Measurements from ENCODE around the gene GPR85.
"Not testable (repeated sequence)": the region's sequence is repeated elsewhere in the genome, so short reads cannot be mapped to it uniquely, and the experiment has no call there.

Gene GPR85

DNA sequence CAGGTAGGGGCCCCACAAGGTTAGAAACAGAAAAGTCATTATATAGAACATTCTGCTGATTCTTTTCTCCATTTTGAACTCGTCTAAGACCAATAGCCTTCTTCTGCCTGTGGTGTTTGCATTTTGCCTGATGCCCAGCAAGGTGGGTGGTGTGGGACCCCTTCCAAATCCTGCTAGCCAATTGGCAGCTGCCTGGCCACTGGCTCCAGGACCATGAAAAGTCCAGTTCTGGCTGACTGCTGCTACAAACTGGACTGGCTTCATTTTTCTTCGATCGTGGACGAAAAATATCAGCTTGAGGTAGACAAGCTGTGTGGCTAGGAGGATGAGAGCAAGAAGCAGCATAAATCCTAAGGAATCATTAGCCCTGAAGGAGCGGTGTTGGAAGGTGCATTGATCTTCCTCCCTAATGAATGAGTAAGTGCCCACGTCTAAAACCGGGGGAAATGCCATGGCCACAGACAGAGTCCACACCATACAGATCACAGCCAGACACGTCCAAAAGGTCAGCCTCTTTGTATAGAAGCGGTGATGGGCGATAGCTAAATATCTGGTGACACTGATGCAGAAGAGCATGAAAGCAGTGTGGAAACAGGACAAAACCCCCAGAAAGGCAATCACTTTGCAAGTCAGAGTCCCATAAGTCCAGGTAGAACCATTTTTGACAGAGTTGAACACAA lies 2.7 kb downstream of the GPR85 start:
- no peak for DNase-seq

DNA sequence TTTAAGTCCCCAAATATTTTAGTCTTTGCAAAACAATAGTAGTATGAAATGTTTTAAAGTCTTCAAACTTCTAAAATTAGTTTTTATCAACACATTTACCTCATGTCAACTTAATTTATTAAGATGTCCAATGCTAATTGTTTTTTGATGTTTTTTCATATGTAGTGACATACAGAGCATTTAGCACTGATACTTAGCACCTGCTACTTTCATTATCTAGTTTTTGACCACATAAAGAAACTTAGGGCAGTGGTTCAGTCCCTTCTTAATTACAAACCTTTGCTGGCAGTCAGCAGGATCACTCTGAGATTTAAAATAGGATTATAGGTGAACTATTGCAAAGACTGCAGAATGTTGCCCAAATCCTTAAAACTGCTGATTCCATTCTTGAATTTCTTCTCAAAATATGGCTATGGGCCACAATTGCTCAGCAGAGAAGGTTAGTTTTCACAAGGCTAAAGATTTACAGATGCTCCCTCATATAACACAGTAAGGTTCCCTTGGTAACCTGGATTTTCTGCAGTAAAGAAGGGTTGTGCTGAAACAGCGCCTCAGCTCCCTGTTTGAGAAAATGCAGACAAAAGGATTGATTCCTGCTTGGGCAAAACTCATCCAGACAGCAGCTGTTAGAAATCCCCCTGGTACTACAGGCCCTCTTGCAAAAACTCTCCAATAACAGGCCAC lies 3.4 kb downstream of the GPR85 start:
- DNase-seq, result no peak

GRCh38 chr7:113078331-113078730 lies 8.3 kb downstream of the GPR85 start:
- DNase-seq, result no peak

GRCh38 chr7:113076703-113077102 lies 9.9 kb downstream of the GPR85 start:
- no peak for DNase-seq

DNA sequence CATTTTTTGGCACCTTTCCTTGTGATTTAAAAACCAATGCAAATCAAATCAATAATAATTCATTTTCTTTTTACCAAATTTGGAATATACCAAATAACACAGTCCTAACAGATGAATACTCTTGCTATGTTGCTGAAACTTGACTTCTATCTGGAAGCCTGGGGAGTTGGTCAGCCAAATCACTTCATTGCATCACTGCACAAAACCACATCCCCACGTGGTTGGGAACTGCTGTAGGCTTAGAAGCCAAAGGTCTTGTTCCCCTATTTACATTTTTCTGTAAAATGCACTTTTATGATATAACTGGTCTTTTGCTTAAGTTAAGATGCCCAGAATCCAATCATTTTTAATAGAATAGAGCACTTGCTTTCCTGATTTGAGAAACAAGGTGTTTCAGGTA lies 15.2 kb downstream of the GPR85 start:
- no peak for DNase-seq

DNA sequence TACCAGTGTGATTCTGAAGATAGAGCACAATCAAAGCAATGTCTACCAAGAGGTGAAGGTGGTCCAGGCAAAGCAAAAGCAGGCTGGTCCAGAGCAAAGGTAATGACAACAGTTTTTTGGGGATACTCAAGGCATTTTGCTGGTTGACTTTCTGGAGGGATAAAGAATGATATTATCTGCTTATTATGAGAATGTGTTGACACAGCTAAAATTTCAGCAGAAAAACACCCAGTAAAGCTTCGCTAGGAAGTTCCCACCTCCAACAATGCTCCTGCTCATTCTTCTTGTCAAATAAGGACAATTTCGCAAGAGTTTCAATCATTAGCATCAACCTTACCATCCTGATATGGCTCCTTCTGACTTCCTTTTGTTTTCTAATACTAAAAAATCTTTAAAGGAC lies 24.1 kb downstream of the GPR85 start:
- no peak for DNase-seq

DNA sequence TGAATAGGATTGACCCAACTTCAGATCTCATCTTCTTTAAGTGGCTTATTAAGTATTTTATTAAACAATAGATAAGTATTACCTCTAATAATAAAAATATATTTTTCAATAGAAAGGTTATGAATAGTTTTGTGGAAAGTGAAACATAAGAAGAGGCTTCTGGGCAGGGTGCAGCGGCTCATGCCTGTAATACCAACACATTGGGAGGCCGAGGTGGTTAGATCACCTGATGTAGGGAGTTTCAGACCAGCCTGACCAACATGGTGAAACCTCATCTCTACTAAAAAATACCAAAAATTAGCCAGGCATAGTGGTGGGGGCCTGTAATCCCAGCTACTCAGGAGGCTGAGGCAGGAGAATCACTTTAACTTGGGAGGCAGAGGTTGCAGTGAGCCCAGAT lies 26.5 kb downstream of the GPR85 start:
- no peak for DNase-seq

DNA sequence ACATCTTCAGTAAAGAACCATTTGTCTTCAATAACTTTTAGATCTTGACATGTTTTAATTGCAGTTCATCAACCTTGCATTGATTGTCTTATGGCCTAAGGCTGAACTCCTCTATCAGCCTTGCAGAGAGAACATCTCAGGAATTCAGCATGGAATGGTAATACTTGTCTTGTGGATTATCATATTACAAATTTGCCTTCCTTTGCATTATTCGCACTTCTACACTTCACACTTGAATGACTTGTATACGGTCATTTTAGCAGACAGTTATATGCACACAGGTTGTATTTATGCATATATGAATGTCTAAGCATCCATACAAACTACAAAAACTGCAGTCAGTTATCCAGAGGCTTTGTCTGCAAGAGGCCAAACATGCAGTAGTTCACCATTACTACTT lies 31.7 kb downstream of the GPR85 start:
- no peak for DNase-seq

GRCh38 chr7:113054272-113054671 lies 32.4 kb downstream of the GPR85 start:
- DNase-seq, result not testable (repeated sequence)

GRCh38 chr7:113049221-113049620 lies 37.4 kb downstream of the GPR85 start:
- not testable (repeated sequence) for DNase-seq

DNA sequence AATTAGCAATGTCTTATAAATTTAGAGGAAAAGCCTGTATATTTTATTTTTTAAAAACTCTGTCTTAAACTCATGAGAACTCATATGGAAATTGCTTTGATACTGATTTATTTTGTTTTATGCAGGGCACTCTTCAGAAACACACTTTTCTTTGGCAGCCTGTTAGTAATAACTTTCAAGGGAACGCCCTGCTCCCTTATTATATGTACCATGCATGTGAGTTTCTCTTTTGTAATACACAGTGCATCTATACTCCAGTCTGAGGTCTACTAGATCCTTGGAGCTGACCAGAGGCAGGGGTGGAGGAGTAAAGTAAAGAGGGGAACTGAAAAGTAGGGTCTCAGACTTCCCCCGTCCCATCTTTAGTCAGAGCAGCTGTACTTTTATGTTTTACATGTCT lies 40.2 kb downstream of the GPR85 start:
- DNase-seq, result no peak

- DNase-seq, result no peak
These were observed 41.2 kb downstream of the GPR85 start for GRCh38 chr7:113045379-113045778.

GRCh38 chr7:113044394-113044793 lies 42.2 kb downstream of the GPR85 start:
- no peak for DNase-seq

GRCh38 chr7:113040849-113041248 lies 45.8 kb downstream of the GPR85 start:
- DNase-seq, result no peak

GRCh38 chr7:113033959-113034358 lies 52.7 kb downstream of the GPR85 start:
- no peak for DNase-seq
